ENCODE data around the gene BSCL2. TPM values are rescaled to one million over a fixed set of nuclear protein-coding genes. Genes with fewer than 3 reads are reported as not detected.

Gene BSCL2
- total and polyA plus RNA-seq, 11 donors: 13.3 to 39.4 (median 20.5) TPM

- WGBS, 4 donors: 91 to 93% (median 92%) methylated on average over 20 to 24 of the region's 24 CpGs
- Histone ChIP-seq H3K27me3 (no peaks in the 10 kb centered on the region), H3K4me1 (peaks cover 0 to 45% (median 34%) of the 10 kb centered on the region in 12 donors), H3K9me3 (no peaks in the 10 kb centered on the region), H3K27ac (no peak overlapping the region), H3K4me3 (no peak overlapping the region), H3K36me3 (peaks cover 0 to 40% (median 34%) of the 10 kb centered on the region in 9 donors)
- intact Hi-C loops (cut with DNase I): loop anchor here in 3 of 10 donors (5.0 kb wide), 1 partner anchor 36 kb away; the partner anchor contains the start of genes EML3 (in 3 of the 3) and ROM1 (in 3 of the 3)
- TF ChIP-seq POLR2A (IDR thresholded peaks at IDR 0.05): no peak
- TF ChIP-seq, protein P1, sequence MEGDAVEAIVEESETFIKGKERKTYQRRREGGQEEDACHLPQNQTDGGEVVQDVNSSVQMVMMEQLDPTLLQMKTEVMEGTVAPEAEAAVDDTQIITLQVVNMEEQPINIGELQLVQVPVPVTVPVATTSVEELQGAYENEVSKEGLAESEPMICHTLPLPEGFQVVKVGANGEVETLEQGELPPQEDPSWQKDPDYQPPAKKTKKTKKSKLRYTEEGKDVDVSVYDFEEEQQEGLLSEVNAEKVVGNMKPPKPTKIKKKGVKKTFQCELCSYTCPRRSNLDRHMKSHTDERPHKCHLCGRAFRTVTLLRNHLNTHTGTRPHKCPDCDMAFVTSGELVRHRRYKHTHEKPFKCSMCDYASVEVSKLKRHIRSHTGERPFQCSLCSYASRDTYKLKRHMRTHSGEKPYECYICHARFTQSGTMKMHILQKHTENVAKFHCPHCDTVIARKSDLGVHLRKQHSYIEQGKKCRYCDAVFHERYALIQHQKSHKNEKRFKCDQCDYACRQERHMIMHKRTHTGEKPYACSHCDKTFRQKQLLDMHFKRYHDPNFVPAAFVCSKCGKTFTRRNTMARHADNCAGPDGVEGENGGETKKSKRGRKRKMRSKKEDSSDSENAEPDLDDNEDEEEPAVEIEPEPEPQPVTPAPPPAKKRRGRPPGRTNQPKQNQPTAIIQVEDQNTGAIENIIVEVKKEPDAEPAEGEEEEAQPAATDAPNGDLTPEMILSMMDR (IDR thresholded peaks at IDR 0.05): no peak
- DNase-seq: peak in 1 of 5 donors; percentile 29
- ATAC-seq: no peak
Measured at GRCh38 chr11:62648185-62648966, 58.8 kb downstream of the BSCL2 start.

GRCh38 chr11:62647609-62648005 lies 59.6 kb downstream of the BSCL2 start:
- H3K36me3 ChIP-seq: peaks cover 0 to 47% (median 42%) of the 10 kb centered on the region in 9 donors
- intact Hi-C loops (cut with DNase I): loop anchor here in 4 of 10 donors (2.0 to 5.0 kb wide), 2 partner anchors 17 to 35 kb away; partner anchors contain the start of genes EML3 (in 3 of the 4), ROM1 (in 3 of the 4), C11orf98 (in 1 of the 4) and CSKMT (in 1 of the 4)
- DNase-seq (peak in 1 of 5 donors; percentile 31), ATAC-seq (no peak)
- WGBS, 4 donors: 86 to 93% (median 89%) methylated on average over 4 to 6 of the region's 6 CpGs
- no peak for TF ChIP-seq POLR2A (IDR thresholded peaks at IDR 0.05)
- TF ChIP-seq, protein P1 (IDR thresholded peaks at IDR 0.05): no peak
- no peaks in the 10 kb centered on the region for H3K27me3 ChIP-seq
- no peak overlapping the region for H3K4me3 ChIP-seq
- H3K9me3 ChIP-seq: no peaks in the 10 kb centered on the region
- peaks cover 0 to 45% (median 33%) of the 10 kb centered on the region in 12 donors for H3K4me1 ChIP-seq
- no peak overlapping the region for H3K27ac ChIP-seq

DNA sequence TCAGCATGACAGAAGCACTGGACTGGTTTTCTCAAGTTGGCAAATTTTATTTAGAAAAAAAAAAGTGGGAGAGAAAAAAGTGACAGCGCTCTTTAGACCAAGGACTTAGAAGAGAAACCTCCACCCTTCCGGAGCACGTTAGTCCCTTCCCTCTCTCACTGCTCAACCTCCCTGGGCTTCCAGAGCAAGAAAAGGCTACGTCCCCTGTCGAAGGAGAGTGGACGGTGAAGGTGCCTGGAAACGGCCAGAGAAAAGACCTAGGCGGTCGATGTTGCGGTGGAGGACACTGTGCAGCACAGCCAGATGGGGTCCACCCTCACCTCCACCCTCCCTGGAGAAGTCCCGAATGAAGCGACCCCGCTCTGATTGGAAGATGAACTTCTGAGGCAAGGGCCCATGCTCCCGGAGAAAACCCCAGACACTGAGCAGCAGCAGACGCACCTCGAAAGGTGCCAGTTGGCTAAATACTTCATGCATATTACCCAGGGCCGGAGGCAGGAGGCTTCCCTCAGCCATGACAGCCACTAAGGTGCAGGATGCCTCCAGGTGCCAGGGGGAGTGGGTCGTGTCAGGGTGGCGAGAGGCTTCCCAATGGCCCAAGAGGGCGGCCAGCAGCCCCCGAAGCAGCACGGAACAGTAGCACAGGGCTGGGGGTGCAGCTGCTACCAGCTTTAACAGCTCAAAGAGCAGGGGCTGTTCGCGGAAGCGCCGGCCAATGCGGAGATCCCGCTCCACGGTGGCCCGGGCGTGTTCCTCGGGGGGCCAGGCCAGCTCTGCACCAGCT lies 60.2 kb downstream of the BSCL2 start:
- Histone ChIP-seq H3K27ac (peak overlapping the region in 6 of 12 donors; percentile 3 to 98 (median 78)), H3K4me1 (peaks cover 0 to 40% (median 28%) of the 10 kb centered on the region in 12 donors), H3K27me3 (no peaks in the 10 kb centered on the region), H3K36me3 (peaks cover 0 to 53% (median 47%) of the 10 kb centered on the region in 9 donors), H3K4me3 (peak overlapping the region in 9 of 12 donors; percentile 71 to 100 (median 89)), H3K9me3 (no peaks in the 10 kb centered on the region)
- no peak for TF ChIP-seq POLR2A (IDR thresholded peaks at IDR 0.05)
- TF ChIP-seq, protein P1 (IDR thresholded peaks at IDR 0.05): no peak
- intact Hi-C loops (cut with DNase I): loop anchor here in 5 of 10 donors (1.0 to 5.0 kb wide), 3 partner anchors 18 to 35 kb away; partner anchors contain the start of genes EML3 (in 3 of the 5), ROM1 (in 3 of the 5), C11orf98 (in 1 of the 5) and CSKMT (in 1 of the 5)
- ATAC-seq (peak; percentile 1 to 4 (median 2)), DNase-seq (peak in 1 of 5 donors; percentile 56)
- 45 to 64% (median 55%) methylated on average over 20 to 32 of the region's 32 CpGs for WGBS, 4 donors
